HFF-Myc (cell line): ENCODE data around the gene KIF16B.
"Not testable (repeated sequence)": the region's sequence is repeated elsewhere in the genome, so short reads cannot be mapped to it uniquely, and the experiment has no call there.

ENCODE experiments used
- DNase-seq: peaks from one replicate; pipeline ENCODE4 v3.0.0-alpha.2; 2011; ENCODE audit warnings: low read depth; ENCODE audit errors: extremely low read depth
- H3K4me3 ChIP-seq: replicated peaks from 2 replicates; pipeline ENCODE4 v1.5.1; 2011; ENCODE audit warnings: low read depth, mild to moderate bottlenecking, control low read depth, low read length
- TF ChIP-seq, protein P1 (sequence below): IDR thresholded peaks from 2 replicates; pipeline ENCODE4 v1.5.1; 2012; ENCODE audit warnings: mild to moderate bottlenecking, low read depth, low read length, control low read depth; ENCODE audit errors: missing control alignments

The KIF16B gene

DNA sequence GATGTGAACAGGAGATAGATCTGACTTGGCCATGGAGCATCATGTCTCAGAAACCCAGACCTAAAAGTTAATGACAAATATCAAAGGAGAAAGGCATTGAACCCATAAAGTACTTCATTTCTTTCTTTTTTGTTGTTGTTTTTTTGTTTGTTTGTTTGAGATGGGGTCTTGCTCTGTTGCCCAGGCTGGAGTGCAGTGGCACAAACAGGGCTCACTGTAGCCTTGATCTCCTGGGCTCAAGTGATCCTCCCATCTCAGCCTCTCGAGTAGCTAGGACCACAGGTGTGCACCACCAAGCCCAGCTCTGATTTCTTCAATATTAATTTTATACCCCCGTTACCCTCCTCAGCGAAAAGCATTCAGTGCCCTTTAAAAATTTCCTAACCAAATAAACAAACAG lies 45.8 kb downstream of the KIF16B start:
- H3K4me3 ChIP-seq, result no peak overlapping the region
- TF ChIP-seq, protein P1, sequence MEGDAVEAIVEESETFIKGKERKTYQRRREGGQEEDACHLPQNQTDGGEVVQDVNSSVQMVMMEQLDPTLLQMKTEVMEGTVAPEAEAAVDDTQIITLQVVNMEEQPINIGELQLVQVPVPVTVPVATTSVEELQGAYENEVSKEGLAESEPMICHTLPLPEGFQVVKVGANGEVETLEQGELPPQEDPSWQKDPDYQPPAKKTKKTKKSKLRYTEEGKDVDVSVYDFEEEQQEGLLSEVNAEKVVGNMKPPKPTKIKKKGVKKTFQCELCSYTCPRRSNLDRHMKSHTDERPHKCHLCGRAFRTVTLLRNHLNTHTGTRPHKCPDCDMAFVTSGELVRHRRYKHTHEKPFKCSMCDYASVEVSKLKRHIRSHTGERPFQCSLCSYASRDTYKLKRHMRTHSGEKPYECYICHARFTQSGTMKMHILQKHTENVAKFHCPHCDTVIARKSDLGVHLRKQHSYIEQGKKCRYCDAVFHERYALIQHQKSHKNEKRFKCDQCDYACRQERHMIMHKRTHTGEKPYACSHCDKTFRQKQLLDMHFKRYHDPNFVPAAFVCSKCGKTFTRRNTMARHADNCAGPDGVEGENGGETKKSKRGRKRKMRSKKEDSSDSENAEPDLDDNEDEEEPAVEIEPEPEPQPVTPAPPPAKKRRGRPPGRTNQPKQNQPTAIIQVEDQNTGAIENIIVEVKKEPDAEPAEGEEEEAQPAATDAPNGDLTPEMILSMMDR, result no peak
- DNase-seq, result no peak

DNA sequence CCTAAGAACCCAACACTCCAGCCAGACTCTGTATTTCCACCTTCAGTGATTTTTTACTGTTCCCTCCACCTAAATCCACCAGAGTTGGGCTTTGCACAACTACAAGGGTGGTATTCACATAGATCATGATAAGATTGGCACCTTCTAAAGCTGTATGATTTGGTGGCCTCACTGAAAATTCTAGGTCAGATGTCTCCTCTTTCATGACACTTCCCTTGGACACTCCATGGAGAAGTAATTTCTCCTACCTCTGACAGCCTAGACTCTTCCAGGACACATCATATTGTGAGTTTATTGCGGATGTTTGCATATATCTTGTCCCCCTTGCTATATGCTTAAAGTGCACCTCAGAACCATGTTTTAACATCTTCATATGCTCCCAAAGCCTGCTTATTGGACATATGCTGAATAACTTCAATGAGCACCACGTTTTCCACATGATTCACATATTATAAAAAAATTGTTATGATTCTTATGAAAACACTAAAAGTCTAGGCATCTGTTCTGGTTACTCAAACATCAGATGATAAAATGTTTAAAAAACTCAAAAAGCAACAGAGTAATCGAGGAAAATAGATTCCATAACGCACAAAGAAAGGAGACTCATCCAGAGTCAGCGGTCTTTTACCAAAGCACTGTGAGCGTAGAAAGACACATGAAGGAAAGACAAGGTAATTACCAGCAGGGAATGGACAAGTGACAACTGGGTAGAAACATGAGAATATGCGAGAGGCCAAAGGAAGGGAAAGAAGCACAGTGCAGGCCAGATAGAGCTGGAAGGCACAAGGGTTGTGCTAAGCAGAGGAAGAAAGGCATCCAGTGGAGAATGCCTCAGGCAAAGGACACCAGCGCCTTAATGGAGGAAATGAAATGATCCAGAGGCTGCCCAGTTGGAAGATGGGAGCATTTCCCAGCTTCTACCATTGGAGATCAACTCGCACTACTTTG lies 46.5 kb downstream of the KIF16B start:
- TF ChIP-seq, protein P1, result no peak
- H3K4me3 ChIP-seq, result no peak overlapping the region
- DNase-seq, result no peak

DNA sequence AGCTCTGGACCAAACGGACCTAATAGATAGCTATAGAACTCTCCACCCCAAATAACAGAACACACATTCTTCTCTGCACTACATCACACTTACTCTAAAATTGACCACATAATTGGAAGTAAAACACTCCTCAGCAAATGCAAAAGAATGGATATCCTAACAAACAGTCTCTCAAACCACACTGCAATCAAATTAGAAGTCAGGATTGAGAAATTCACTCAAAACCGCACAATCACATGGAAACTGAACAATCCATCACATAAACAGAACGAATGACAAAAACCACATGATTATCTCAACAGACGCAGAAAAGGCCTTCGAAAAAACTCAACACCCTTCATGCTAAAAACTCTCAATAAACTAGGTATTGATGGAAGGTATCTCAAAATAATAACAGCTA lies 50.6 kb downstream of the KIF16B start:
- DNase-seq, result not testable (repeated sequence)

DNA sequence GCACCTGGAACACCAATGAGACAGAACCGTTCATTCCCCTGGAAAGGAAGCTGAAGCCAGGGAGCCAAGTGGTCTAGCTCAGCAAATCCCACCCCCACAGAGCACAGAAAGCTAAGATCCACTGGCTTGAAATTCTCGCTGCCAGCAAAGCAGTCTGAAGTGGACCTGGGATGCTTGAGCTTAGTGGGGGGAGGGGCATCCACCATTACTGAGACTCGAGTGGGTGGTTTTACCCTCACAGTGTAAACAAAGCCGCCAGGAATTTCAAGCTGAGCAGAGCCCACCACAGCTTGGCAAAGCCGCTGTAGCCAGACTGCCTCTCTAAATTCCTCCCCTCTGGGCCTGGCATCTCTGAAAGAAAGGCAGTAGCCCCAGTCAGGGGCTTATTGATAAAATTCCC lies 53.1 kb downstream of the KIF16B start:
- H3K4me3 ChIP-seq, result no peak overlapping the region
- no peak for DNase-seq
- TF ChIP-seq, protein P1, result no peak

More for the DNA sequence above, 50.6 kb downstream of the KIF16B start:
- H3K4me3 ChIP-seq, result not testable (repeated sequence)

DNA sequence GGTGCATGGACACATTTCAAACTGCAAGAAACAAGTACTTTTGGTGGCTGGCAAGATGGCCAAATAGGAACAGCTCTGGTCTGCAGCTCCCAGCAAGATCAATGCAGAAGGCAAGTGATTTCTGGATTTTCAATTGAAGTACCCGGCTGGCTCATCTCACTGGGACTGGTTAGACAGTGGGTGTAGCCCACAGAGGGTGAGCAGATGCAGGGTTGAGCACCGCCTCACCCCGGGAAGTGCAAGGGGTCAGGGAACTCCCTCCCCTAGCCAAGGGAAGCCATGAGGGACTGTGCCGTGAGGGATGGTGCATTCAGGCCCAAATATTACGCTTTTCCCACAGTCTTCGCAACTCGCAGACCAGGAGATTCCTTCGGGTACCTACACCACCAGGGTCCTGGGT lies 53.6 kb downstream of the KIF16B start:
- not testable (repeated sequence) for H3K4me3 ChIP-seq, DNase-seq

DNA sequence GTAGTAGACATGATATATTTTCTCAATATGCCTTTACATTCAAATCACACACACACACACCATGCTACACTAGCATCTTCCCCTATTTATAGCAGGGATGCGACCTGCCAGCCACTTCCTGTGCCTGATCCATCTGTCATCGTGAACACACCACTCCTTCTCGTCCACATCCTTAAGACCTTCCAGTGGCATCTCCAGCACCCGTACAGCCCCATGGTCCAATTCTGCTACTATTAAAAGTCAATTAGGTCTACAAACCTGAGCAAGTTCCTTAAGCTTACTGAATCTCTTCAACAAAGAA lies 54.5 kb downstream of the KIF16B start:
- TF ChIP-seq, protein P1, result no peak
- H3K4me3 ChIP-seq, result no peak overlapping the region
- no peak for DNase-seq

DNA sequence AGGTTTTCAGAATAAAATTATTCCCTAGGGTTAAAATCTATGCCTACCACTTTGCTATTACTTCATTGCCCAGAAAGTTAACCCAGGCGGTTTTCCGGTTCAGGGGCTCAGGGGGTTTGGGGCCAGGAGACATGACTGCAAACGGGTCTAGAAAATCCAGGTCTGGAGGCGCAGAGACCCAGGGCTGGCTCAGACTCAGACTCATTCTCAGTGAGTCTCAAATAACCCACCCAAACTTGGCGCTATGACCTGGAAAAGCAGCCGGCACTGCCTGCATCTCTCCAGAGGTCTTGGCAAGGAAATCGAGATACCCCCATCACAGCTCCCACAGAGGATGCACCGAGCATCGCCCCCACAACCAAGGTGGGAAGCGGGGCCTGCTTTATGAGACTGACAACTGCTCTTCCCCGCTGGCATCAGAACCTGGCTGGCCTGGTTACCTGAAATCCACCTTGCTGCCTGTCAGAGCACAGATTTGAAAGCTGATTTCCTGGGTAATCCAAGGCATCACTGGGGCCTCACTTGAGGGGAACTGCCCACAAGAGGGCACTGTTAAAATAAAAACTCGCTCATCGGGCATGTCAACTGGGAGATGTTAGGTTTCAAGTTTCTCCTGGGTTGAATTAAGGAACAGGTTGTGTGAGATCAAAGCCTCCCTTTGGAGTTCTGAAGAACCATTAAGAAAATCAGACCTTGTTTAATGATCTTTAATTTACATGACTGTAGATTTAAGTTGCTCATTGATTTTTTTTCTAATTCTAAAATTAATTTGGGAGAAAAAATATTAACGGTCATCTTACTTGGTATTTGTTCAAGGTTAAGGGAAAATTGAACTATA lies 55.1 kb downstream of the KIF16B start:
- TF ChIP-seq, protein P1, result peak; percentile 58

More for the DNA sequence above, 55.1 kb downstream of the KIF16B start:
- no peak overlapping the region for H3K4me3 ChIP-seq
- DNase-seq, result no peak
